ENCODE measurements around the gene EML5. TPM values are rescaled to one million over a fixed set of nuclear protein-coding genes. Genes with fewer than 3 reads are reported as not detected.
"Not testable (repeated sequence)": the region's sequence is repeated elsewhere in the genome, so short reads cannot be mapped to it uniquely, and the experiment has no call there.

The EML5 gene
- total RNA-seq, 1 donor from 2014 or later = 0.24 TPM

GRCh38 chr14:88808359-88808758, 15.6 kb upstream of the EML5 start:
- intact Hi-C loops (cut with DNase I) = no loop called here

DNA sequence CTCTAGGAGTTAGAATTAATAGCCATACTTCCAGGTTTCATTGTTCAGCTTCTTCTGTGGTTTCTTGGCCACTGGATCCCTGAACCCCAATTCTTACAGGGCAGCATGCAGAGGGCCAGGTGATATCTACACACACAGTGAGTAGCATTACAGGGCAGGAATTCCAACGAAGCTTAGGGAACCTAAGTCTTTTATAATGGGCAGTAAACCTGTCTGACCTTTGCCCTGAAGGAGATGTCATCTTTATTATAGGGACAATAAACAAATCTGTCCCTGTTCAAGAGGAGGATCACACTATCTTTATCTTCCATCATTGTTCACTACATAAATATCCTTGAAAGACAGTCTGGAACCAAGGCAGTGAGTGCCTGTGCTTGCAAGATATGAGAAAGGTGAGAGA, 11.7 kb upstream of the EML5 start:
- intact Hi-C loops (cut with DNase I) = no loop called here

More at GRCh38 chr14:88808359-88808758, 15.6 kb upstream of the EML5 start:
- DNase-seq (ENCODE audit: low spot score) = no peak

DNA sequence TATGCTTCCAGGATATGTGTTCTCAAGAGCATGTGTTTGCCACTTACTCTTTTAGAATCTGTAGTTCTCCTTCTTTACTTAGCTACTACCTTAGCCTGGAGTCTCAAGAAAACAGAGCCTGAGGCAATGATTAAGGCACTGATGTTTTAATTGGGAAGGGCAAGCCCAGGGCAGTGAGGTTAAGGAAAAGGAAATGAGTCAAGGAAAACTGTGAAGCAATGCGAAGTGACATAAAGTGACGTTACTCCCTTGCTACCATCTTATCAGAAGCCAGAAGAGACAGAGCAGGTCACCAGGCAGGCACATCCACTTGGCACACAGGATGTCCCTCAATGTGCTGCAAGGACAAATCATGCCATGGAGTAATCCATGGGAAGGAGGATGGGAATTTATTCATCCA, 11.3 kb upstream of the EML5 start:
- DNase-seq (ENCODE audit: low spot score) = no peak
- intact Hi-C loops (cut with DNase I) = no loop called here

More for the DNA sequence above, 11.7 kb upstream of the EML5 start:
- DNase-seq (ENCODE audit: low spot score) = no peak

DNA sequence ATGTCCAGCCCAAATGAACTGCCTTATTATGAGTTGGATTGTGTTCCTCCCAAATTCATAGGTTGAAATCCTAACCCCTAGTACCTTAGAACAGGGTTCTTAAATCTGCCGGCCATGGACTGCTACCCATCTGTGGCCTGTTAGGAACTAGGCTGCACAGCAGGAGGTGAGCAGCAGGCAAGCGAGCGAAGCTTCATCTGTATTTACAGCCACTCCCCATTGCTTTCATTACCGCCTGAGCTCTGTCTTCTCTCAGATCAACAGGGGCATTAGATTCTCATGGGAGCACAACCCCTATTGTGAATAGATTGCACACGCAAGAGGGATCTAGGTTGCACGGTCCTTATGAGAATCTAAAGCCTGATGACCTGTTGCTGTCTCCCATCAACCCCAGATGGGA, 9.8 kb upstream of the EML5 start:
- DNase-seq (ENCODE audit: low spot score) = no peak
- intact Hi-C loops (cut with DNase I) = no loop called here

DNA sequence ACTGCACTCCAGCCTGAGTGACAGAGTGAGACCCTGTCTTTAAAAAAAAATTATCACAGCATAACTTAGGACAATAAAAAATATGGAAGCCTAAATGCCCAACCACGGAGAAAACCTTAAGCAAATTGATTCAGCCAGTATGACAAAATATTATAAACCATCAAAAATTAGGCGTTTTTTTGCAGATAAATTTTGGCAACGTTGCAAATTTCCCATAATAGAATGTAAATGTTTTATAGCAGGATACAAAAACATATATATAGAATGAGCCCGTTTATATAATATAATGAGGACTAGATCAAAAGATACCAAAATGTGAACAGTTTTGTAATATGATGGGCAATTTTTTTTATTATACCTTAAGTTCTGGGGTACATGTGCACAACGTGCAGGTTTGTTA, 6.8 kb upstream of the EML5 start:
- intact Hi-C loops (cut with DNase I) = no loop called here
- no peak for DNase-seq (ENCODE audit: low spot score)

DNA sequence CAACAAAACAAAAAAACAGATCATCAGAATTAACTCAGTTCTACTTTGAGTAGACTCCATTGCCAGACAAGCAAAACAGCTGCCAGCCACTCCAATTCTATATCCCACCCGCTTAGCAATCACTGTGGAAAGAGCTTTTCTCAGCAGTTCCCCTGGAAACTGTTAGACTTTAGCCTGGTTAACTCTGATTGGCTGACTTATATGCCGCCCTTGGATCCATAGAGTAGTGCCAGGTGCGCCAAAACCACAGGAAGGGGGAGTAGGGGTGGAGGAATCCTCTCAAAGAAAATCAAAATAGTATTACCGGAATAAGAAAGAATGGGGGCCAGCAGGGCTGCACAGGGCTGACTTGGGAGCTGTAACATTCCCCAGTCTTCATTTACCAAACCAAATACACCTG, 5.4 kb upstream of the EML5 start:
- no peak for DNase-seq (ENCODE audit: low spot score)
- intact Hi-C loops (cut with DNase I) = no loop called here

- intact Hi-C loops (cut with DNase I) = loop anchor here (2.0 kb wide), 1 partner anchor 32 kb away; the partner anchor contains the start of gene TTC8
- no peak for DNase-seq (ENCODE audit: low spot score)
These were observed 489 bp upstream of the EML5 start for GRCh38 chr14:88793259-88793625.

GRCh38 chr14:88791629-88792472, 902 bp downstream of the EML5 start:
- intact Hi-C loops (cut with DNase I) = loop anchor here (2.0 kb wide), 1 partner anchor 33 kb away; the partner anchor contains the start of gene TTC8
- no peak for DNase-seq (ENCODE audit: low spot score)

- intact Hi-C loops (cut with DNase I) = no loop called here
- DNase-seq (ENCODE audit: low spot score) = no peak
These were observed 1.5 kb downstream of the EML5 start for GRCh38 chr14:88791252-88791621.

DNA sequence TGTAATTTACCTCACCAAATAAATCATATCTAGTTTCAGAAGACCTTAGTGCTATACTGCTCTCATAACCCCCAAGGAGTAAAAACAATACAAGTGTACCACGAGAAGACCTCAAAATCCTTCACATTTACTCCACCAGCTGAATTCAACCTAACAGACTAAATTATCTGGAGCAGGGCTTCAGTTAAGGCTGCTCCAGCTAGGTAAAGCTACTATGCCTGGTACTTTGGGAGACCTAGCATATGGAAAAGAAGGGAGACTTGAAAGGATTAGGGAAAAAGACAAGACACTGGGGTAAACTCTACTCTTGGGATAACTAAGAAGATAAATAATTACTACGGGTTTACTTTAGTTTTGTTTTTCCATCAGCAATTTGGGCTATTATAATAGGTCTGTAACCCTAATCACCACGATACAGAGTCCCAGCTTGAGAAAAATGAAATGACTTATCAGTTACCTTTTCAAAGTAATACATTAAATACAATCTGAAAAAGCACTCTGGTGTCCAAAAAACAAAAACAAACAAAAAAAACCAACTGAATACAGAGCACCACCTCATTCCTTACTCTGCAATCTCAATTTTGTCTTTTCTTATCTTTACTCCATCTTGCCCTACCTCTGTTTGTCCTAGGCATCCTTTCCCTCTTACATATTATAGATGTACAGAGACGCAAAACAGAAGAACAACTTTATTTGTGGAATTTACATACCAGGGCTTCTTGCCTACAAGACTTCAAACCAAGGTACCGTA, 2.1 kb downstream of the EML5 start:
- intact Hi-C loops (cut with DNase I) = no loop called here
- no peak for DNase-seq (ENCODE audit: low spot score)

DNA sequence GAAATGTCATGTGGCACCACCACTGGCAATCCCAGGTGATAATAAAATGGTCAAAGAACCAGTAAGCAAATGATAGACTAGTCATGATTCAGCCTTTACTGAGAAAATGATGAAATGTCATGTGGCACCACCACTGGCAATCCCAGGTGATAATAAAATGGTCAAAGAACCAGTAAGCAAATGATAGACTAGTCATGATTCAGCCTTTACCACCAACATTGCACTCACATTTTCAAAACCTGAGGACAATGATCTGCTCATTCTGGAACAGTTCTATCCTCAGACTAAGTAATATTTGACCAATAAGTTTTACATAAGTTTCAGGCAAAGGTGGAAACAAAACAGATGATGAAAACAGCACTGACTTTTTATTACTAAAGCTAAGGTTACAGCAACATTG, 3.2 kb downstream of the EML5 start:
- DNase-seq (ENCODE audit: low spot score); intact Hi-C loops (cut with DNase I): not testable (repeated sequence)

- intact Hi-C loops (cut with DNase I) = no loop called here
These were observed 6.0 kb downstream of the EML5 start for GRCh38 chr14:88786715-88787114.

GRCh38 chr14:88785911-88786310, 6.8 kb downstream of the EML5 start:
- intact Hi-C loops (cut with DNase I) = no loop called here
- no peak for DNase-seq (ENCODE audit: low spot score)

More at GRCh38 chr14:88786715-88787114, 6.0 kb downstream of the EML5 start:
- no peak for DNase-seq (ENCODE audit: low spot score)

DNA sequence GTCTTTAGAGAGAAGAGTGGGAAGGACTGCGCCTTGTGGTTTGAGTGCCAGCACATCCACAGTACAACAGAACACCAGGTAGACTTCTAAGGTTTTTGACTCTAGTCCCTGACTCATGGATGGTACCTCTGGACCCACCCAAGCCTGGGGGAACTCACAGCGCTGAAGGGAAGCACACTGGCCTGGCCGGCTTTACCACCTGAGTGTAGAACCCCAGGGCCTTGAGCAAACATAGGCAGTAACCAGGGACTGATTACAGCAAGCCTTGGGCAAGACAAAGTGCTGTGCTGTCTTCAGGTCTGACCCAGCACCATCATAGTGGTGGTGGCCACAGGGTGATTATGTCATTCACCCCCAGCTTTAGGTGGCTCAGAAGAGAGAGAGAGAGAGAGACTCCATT, 17.2 kb downstream of the EML5 start:
- intact Hi-C loops (cut with DNase I) = no loop called here
- no peak for DNase-seq (ENCODE audit: low spot score)

DNA sequence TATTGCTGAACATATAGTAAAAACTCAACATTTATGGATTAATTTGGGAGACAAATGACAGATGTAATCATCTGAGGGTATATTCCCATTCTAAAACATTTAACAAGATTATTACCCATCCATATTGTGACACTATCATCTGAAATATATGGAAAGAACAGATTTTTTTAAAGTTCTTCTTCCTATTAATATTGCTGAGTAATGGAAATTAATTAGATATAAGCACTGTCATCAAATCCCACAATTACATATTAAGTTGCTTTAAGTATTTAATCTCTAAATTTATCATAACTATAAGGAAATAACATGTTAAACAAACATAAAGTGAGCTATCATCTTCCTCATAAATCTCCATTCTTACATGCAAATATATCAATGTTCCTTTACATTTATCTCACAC, 22.0 kb downstream of the EML5 start:
- intact Hi-C loops (cut with DNase I) = no loop called here
- DNase-seq (ENCODE audit: low spot score) = no peak

DNA sequence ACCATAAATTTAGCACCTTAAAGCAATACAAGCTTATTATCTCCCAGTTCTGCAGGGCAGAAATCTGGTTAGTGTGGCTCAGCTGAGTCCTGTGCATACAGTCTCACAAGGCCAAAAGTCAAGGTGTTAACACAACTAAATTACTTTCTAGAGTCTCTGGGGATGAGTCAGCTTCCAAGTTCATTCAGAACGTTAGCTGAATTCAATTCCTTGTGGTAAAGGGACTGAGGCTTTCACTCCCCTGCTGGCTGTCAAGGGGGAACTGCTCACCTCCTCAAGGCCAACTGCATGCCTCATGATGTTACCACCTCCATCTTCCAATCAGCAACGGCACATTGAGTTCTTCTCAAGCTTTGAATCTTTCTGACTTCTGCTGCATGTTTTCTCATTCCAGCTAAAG, 27.6 kb downstream of the EML5 start:
- intact Hi-C loops (cut with DNase I) = no loop called here
- DNase-seq (ENCODE audit: low spot score) = no peak

DNA sequence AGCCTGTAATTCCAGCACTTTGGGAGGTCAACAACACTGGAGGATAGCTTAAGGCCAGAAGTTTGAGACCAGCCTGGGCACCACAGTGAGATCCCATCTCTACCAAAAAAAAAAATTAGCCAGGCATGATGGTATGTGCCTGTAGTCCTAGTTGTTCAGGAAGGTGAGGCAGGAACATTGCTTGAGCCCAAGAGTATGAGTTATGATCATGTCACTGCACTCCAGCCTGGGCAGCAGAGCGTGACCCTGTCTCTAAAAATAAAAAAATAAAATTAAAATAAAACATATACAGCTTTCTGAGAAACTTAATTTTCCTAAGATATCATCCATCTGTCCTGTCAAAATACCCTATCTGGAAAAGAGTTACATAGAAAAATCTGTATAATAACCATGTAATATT, 38.9 kb downstream of the EML5 start:
- DNase-seq (ENCODE audit: low spot score) = no peak
- intact Hi-C loops (cut with DNase I) = no loop called here

DNA sequence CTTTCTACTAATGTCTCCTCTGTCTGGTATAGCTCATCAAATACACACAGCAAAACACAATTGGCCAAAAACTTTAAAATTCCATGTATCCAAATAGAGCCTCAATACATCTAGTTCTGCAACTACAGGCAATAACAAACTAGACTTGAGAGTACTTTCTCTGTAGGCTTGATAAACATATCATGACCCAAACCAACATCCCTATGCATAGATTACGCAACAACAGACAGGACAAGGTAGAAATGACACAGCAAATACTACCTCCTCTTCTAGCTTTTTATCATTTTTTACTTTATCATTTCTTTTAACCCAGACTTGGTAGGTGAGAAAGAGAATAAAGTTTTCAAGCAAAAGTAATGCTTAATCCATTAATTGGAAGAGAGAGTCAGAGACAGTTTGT, 41.8 kb downstream of the EML5 start:
- no peak for DNase-seq (ENCODE audit: low spot score)
- intact Hi-C loops (cut with DNase I) = no loop called here

DNA sequence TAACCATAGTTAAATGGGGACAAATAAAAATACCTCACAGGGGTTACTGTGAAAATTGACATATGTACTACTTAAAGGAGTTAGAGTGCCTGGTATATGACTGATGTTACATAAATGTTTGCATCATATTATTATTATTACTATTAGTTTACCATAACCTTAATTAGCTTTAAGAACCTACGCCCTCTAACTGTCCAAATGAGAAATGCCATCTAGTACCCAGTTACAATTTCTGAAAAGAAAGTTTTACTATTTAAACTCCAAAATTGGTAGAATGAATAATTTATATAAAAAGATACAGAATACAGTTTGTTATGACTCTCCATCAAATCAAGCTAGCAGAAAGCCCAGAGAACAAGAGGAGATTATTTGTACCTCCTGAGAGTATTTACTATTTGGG, 42.3 kb downstream of the EML5 start:
- no peak for DNase-seq (ENCODE audit: low spot score)
- intact Hi-C loops (cut with DNase I) = no loop called here

DNA sequence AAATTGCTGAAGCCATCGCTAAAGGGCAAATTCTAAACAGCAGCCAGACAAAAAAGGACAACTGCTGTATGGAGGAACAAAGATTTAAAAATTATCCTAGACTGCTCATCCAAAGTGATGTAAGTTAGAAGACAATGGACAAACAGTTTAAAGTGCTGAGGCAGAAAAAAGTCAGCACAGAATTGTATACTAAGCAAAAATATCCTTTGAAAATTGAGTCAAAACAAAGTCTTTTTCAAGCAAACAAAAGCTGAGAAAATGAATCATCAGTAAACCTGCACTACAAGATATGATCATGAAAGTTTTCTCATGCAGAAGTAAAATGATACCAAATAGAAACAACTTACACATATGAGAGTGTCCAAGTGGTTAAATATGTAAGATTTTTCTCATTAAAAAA, 43.6 kb downstream of the EML5 start:
- intact Hi-C loops (cut with DNase I) = no loop called here
- DNase-seq (ENCODE audit: low spot score) = no peak

- intact Hi-C loops (cut with DNase I) = no loop called here
- no peak for DNase-seq (ENCODE audit: low spot score)
These were observed 44.5 kb downstream of the EML5 start for GRCh38 chr14:88748288-88748687.
